Bronchial epithelial cell (primary cell): ENCODE results near the gene EPHB2. TPM values are rescaled to one million over a fixed set of nuclear protein-coding genes. Genes with fewer than 3 reads are reported as not detected.

Experiments used
- DNase-seq: peaks from one replicate; pipeline ENCODE4 v3.0.0-alpha.2; 2010; ENCODE audit warnings: low read depth
- FAIRE-seq: peaks from 2 replicates; lab custom pipeline; 2011; peaks lifted over from hg19 to GRCh38; lab: Jason Lieb, UNC
- H3K27me3 ChIP-seq: 2 replicates; pipeline ENCODE4 v1.5.1; 2011; ENCODE audit warnings: low read length; ENCODE audit not compliant: control insufficient read depth, insufficient read depth
- H3K36me3 ChIP-seq: 2 replicates; pipeline ENCODE4 v1.5.1; 2011; ENCODE audit warnings: low read length; ENCODE audit not compliant: control insufficient read depth, insufficient read depth
- H3K4me3 ChIP-seq: 2 replicates; pipeline ENCODE4 v1.5.1; 2011; ENCODE audit warnings: mild to moderate bottlenecking, low read depth, low read length, control low read depth
- total RNA-seq: library from RNA; depleted of rRNA; stranded (reverse); fragments of >200 nt; gene quantifications from 2 replicates; pipeline ENCODE4 v1.2.1, GENCODE V29; 2014
- TF ChIP-seq, protein P1 (sequence below): IDR thresholded peaks from 2 replicates; pipeline ENCODE4 v1.5.1; 2011; ENCODE audit warnings: mild to moderate bottlenecking, moderate library complexity, low read length, control low read depth, inconsistent platforms; ENCODE audit not compliant: insufficient read depth, severe bottlenecking

Gene EPHB2
- total RNA-seq, 1 donor from 2014 or later, result 10.0 TPM

GRCh38 chr1:22800629-22801028, 90.0 kb downstream of the EPHB2 start:
- DNase-seq, result no peak
- FAIRE-seq, result peak; percentile 47
- no peak overlapping the region for H3K4me3 ChIP-seq
- H3K36me3 ChIP-seq, result peaks cover 4% of the 10 kb centered on the region
- TF ChIP-seq, protein P1, sequence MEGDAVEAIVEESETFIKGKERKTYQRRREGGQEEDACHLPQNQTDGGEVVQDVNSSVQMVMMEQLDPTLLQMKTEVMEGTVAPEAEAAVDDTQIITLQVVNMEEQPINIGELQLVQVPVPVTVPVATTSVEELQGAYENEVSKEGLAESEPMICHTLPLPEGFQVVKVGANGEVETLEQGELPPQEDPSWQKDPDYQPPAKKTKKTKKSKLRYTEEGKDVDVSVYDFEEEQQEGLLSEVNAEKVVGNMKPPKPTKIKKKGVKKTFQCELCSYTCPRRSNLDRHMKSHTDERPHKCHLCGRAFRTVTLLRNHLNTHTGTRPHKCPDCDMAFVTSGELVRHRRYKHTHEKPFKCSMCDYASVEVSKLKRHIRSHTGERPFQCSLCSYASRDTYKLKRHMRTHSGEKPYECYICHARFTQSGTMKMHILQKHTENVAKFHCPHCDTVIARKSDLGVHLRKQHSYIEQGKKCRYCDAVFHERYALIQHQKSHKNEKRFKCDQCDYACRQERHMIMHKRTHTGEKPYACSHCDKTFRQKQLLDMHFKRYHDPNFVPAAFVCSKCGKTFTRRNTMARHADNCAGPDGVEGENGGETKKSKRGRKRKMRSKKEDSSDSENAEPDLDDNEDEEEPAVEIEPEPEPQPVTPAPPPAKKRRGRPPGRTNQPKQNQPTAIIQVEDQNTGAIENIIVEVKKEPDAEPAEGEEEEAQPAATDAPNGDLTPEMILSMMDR, result no peak
- H3K27me3 ChIP-seq, result no peaks in the 10 kb centered on the region

DNA sequence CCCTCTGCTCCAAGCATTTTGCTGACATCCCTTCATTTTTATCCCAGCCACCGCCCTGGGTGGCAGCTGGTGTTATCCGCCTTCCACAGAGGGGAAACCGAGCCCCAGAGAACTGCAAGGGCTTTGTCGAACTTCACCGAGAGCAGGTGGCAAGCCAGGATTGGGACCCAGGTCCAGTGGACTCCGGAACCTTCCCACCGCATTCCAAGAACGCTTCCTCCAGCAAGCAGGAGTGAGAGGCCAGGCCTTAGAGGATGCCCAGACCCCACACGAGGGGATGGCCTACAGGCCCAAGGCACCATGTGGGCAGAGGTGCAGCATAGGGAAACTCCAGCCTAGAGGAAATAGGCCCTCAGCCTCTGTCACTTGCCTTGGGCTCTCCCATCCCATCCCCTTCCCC, 90.7 kb downstream of the EPHB2 start:
- TF ChIP-seq, protein P1, result no peak
- FAIRE-seq, result no peak
- no peak for DNase-seq
- peaks cover 4% of the 10 kb centered on the region for H3K36me3 ChIP-seq
- no peaks in the 10 kb centered on the region for H3K27me3 ChIP-seq
- no peak overlapping the region for H3K4me3 ChIP-seq

DNA sequence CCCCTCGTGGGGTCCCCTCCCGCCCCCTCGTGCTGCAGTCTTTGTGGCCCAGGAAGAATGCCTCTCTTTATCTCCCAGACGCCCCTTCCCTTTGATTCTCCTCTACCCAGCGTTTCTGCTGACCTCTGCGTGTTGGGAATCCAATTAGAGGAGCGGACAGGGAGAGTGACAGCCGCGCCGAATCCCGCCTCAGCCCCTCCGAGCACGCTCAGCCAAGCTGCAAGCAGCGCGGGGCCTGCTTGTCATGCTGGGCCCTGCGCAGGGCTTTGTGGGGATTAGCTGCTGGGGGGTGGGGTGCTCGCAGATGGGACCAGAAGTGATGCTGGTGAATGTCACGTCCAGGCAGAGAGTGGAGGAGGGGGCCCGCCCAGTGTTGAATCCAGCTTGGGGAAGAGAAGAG, 91.1 kb downstream of the EPHB2 start:
- TF ChIP-seq, protein P1, result no peak
- FAIRE-seq (no peak), DNase-seq (no peak)
- peaks cover 2% of the 10 kb centered on the region for H3K36me3 ChIP-seq
- H3K4me3 ChIP-seq, result no peak overlapping the region
- no peaks in the 10 kb centered on the region for H3K27me3 ChIP-seq

GRCh38 chr1:22803833-22804232, 93.2 kb downstream of the EPHB2 start:
- FAIRE-seq (no peak), DNase-seq (no peak)

GRCh38 chr1:22804406-22804805, 93.8 kb downstream of the EPHB2 start:
- TF ChIP-seq, protein P1, result no peak
- H3K4me3 ChIP-seq, result no peak overlapping the region
- no peaks in the 10 kb centered on the region for H3K27me3 ChIP-seq
- DNase-seq (peak; percentile 62), FAIRE-seq (no peak)
- peaks cover 2% of the 10 kb centered on the region for H3K36me3 ChIP-seq

More at GRCh38 chr1:22803833-22804232, 93.2 kb downstream of the EPHB2 start:
- Histone ChIP-seq H3K36me3 (peaks cover 2% of the 10 kb centered on the region), H3K4me3 (no peak overlapping the region), H3K27me3 (no peaks in the 10 kb centered on the region)
- TF ChIP-seq, protein P1, result no peak
